HEK293 (cell line): ENCODE results near the gene CDKAL1.

Source experiments
- CTCF ChIA-PET: fragments of 350-600 bp; formaldehyde crosslinking; extraction: SDS; loops from one replicate; lab custom pipeline; 2021; ENCODE audit warnings: antibody characterized with exemption; lab: Yijun Ruan, JAX
- POLR2A ChIA-PET: fragments of 300-600 bp; formaldehyde crosslinking; extraction: SDS; loops from one replicate; lab custom pipeline; 2020; ENCODE audit warnings: antibody characterized with exemption, inconsistent platforms; lab: Yijun Ruan, JAX
- H3K27ac ChIP-seq: fragments of 200-500 bp; sonication (Bioruptor generic); 2 replicates; pipeline ENCODE4 v1.5.1; 2014; ENCODE audit warnings: low read depth, low read length, control low read depth, inconsistent platforms; ENCODE audit errors: extremely low read depth
- H3K36me3 ChIP-seq, 2 experiments: fragments of 200-500 bp in 1 of 2; sonication (Bioruptor generic) in 1 of 2; 1 replicate in 1 of 2; 2 replicates in 1 of 2; pipeline ENCODE4 v1.5.1; 2014 to 2017; ENCODE audit warnings: inconsistent platforms in 2 of 2, low read length in 2 of 2; ENCODE audit not compliant: control insufficient read depth in 2 of 2, insufficient read depth in 1 of 2
- H3K4me1 ChIP-seq: fragments of 200-500 bp; sonication (Bioruptor generic); 2 replicates; pipeline ENCODE4 v1.5.1; 2014; ENCODE audit warnings: mild to moderate bottlenecking, low read length, inconsistent platforms; ENCODE audit not compliant: control insufficient read depth, insufficient read depth
- H3K4me3 ChIP-seq: 2 replicates; pipeline ENCODE4 v1.5.1; 2011; ENCODE audit warnings: low read depth, mild to moderate bottlenecking, control low read depth, low read length, moderate library complexity
- H3K9me3 ChIP-seq: fragments of 200-500 bp; sonication (Bioruptor generic); 2 replicates; pipeline ENCODE4 v1.5.1; 2014; ENCODE audit warnings: low read depth, low read length, inconsistent platforms; ENCODE audit not compliant: control insufficient read depth, insufficient read depth
- HOXA7 ChIP-seq: sonication (generic); formaldehyde crosslinking; IDR thresholded peaks from 2 replicates; pipeline ENCODE4 v1.8.1; 2022; ENCODE audit warnings: missing genetic modification reagents, borderline replicate concordance
- IKZF3 ChIP-seq: fragments of 450-650 bp; IDR thresholded peaks from 2 replicates; pipeline ENCODE4 v1.5.0; 2018; ENCODE audit warnings: missing biosample characterization, mild to moderate bottlenecking, missing genetic modification characterization, moderate library complexity
- WT1 ChIP-seq: fragments of 450-650 bp; formaldehyde crosslinking; IDR thresholded peaks from 2 replicates; pipeline ENCODE4 v1.5.1; 2016; ENCODE audit warnings: missing biosample characterization, missing genetic modification characterization
- YY1 ChIP-seq: fragments of 450-650 bp; formaldehyde crosslinking; IDR thresholded peaks from 2 replicates; pipeline ENCODE4 v1.5.1; 2018; ENCODE audit warnings: missing biosample characterization, missing genetic modification characterization
- ZBTB17 ChIP-seq: fragments of 450-650 bp; formaldehyde crosslinking; IDR thresholded peaks from 2 replicates; pipeline ENCODE4 v1.5.1; 2016; ENCODE audit warnings: missing biosample characterization, missing genetic modification characterization
- ZBTB48 ChIP-seq: fragments of 450-650 bp; formaldehyde crosslinking; IDR thresholded peaks from 2 replicates; pipeline ENCODE4 v1.5.1; 2016; ENCODE audit warnings: missing biosample characterization, missing genetic modification characterization
- ZNF175 ChIP-seq: fragments of 450-650 bp; formaldehyde crosslinking; IDR thresholded peaks from 2 replicates; pipeline ENCODE4 v1.5.1; 2016; ENCODE audit warnings: missing biosample characterization, missing genetic modification characterization
- ZNF221 ChIP-seq: fragments of 450-650 bp; formaldehyde crosslinking; IDR thresholded peaks from 2 replicates; pipeline ENCODE4 v1.5.1; 2017; ENCODE audit warnings: missing biosample characterization, missing genetic modification characterization, borderline replicate concordance
- ZNF350 ChIP-seq: fragments of 450-650 bp; formaldehyde crosslinking; IDR thresholded peaks from 2 replicates; pipeline ENCODE4 v1.5.0; 2017; ENCODE audit warnings: missing biosample characterization, mild to moderate bottlenecking, missing genetic modification characterization
- ZNF366 ChIP-seq: fragments of 450-650 bp; formaldehyde crosslinking; conservative IDR thresholded peaks from 2 replicates; pipeline ENCODE4 v1.5.1; 2016; ENCODE audit warnings: missing biosample characterization, missing genetic modification characterization
- ZNF391 ChIP-seq: fragments of 450-650 bp; formaldehyde crosslinking; IDR thresholded peaks from 2 replicates; pipeline ENCODE4 v1.5.1; 2016; ENCODE audit warnings: low read depth, missing biosample characterization, missing genetic modification characterization, borderline replicate concordance
- ZNF558 ChIP-seq: fragments of 450-650 bp; formaldehyde crosslinking; IDR thresholded peaks from 2 replicates; pipeline ENCODE4 v1.5.1; 2016; ENCODE audit warnings: missing biosample characterization, missing genetic modification characterization
- ZNF610 ChIP-seq: fragments of 450-650 bp; formaldehyde crosslinking; IDR thresholded peaks from 2 replicates; pipeline ENCODE4 v1.5.1; 2016; ENCODE audit warnings: missing biosample characterization, missing genetic modification characterization, borderline replicate concordance
- ZNF621 ChIP-seq: fragments of 450-650 bp; formaldehyde crosslinking; IDR thresholded peaks from 2 replicates; pipeline ENCODE4 v1.5.1; 2017; ENCODE audit warnings: missing biosample characterization, missing genetic modification characterization
- ZNF768 ChIP-seq: fragments of 450-650 bp; formaldehyde crosslinking; IDR thresholded peaks from 2 replicates; pipeline ENCODE4 v1.5.1; 2018; ENCODE audit warnings: missing biosample characterization, mild to moderate bottlenecking, missing genetic modification characterization
- ZSCAN4 ChIP-seq: fragments of 450-650 bp; formaldehyde crosslinking; IDR thresholded peaks from 2 replicates; pipeline ENCODE4 v1.5.1; 2017; ENCODE audit warnings: missing biosample characterization, missing genetic modification characterization
- TF ChIP-seq, protein P1 (sequence below): fragments of 450-650 bp; formaldehyde crosslinking; IDR thresholded peaks from 2 replicates; pipeline ENCODE4 v1.5.1; 2017; ENCODE audit warnings: missing biosample characterization, missing genetic modification characterization
- TF ChIP-seq, protein P2 (sequence below): fragments of 450-650 bp; formaldehyde crosslinking; IDR thresholded peaks from 2 replicates; pipeline ENCODE4 v1.5.1; 2016; ENCODE audit warnings: missing biosample characterization, missing genetic modification characterization
- TF ChIP-seq, protein P3 (sequence below): fragments of 450-650 bp; formaldehyde crosslinking; IDR thresholded peaks from 2 replicates; pipeline ENCODE4 v1.5.1; 2016; ENCODE audit warnings: missing biosample characterization, missing genetic modification characterization
- TF ChIP-seq, protein P4 (sequence below): fragments of 450-650 bp; formaldehyde crosslinking; IDR thresholded peaks from 2 replicates; pipeline ENCODE4 v1.5.1; 2016; ENCODE audit warnings: missing biosample characterization, missing genetic modification characterization

The CDKAL1 gene

DNA sequence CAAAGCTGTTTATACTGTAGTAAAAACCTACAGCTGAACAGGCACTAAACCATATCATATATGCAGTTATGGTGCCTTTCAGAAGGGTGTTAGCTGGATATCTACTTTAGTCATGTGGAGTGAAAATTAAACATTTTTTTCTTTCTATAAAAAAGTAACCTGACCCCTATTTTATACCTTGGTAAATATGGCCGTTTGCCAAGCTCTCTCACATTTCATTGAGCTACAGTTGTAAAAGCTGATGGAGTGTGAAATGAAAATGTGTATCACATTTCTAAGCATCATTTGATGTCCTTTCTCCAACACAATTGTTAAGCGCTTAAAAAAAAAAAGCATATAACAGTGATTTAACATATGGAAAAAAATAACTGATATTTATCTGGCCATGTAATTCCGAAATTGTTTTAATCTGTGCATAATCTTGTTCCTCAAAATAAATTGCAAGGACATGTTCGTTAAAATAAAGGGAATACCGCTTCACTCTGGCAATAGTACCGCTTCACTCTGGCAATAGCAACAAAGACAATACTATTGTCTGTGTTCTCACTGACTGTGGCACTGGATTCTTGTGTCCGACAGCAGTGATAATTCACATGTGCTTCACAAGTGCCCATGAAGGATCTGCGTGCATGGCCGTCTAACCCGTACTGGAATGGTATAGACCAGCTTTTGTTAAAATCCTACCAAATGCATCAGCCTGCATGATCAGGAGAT is 667.5 kb downstream of the CDKAL1 start (continued):
- TF ChIP-seq, protein P1, sequence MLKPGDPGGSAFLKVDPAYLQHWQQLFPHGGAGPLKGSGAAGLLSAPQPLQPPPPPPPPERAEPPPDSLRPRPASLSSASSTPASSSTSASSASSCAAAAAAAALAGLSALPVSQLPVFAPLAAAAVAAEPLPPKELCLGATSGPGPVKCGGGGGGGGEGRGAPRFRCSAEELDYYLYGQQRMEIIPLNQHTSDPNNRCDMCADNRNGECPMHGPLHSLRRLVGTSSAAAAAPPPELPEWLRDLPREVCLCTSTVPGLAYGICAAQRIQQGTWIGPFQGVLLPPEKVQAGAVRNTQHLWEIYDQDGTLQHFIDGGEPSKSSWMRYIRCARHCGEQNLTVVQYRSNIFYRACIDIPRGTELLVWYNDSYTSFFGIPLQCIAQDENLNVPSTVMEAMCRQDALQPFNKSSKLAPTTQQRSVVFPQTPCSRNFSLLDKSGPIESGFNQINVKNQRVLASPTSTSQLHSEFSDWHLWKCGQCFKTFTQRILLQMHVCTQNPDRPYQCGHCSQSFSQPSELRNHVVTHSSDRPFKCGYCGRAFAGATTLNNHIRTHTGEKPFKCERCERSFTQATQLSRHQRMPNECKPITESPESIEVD (tag by site-specific recombination) = peak; percentile 99
- TF ChIP-seq IKZF3 = peak; percentile 75
- TF ChIP-seq ZNF350 = no peak
- no peak for TF ChIP-seq ZNF558
- no peak for TF ChIP-seq ZBTB48 (tag by site-specific recombination)
- TF ChIP-seq, protein P2, sequence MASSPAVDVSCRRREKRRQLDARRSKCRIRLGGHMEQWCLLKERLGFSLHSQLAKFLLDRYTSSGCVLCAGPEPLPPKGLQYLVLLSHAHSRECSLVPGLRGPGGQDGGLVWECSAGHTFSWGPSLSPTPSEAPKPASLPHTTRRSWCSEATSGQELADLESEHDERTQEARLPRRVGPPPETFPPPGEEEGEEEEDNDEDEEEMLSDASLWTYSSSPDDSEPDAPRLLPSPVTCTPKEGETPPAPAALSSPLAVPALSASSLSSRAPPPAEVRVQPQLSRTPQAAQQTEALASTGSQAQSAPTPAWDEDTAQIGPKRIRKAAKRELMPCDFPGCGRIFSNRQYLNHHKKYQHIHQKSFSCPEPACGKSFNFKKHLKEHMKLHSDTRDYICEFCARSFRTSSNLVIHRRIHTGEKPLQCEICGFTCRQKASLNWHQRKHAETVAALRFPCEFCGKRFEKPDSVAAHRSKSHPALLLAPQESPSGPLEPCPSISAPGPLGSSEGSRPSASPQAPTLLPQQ (tag by site-specific recombination) = 0 out of 2 replicates have a peak, but pooled peaks have one; percentile 25
- peak; percentile 19; the same call in 1 of the 2 replicates for TF ChIP-seq ZNF391
- peak; percentile 87 for TF ChIP-seq WT1
- no peak for TF ChIP-seq ZNF768 (tag by site-specific recombination)
- TF ChIP-seq ZNF610 = peak; percentile 70; the same call in 1 of the 2 replicates
- TF ChIP-seq ZBTB17 (tag by site-specific recombination) = peak; percentile 47
- TF ChIP-seq, protein P3, sequence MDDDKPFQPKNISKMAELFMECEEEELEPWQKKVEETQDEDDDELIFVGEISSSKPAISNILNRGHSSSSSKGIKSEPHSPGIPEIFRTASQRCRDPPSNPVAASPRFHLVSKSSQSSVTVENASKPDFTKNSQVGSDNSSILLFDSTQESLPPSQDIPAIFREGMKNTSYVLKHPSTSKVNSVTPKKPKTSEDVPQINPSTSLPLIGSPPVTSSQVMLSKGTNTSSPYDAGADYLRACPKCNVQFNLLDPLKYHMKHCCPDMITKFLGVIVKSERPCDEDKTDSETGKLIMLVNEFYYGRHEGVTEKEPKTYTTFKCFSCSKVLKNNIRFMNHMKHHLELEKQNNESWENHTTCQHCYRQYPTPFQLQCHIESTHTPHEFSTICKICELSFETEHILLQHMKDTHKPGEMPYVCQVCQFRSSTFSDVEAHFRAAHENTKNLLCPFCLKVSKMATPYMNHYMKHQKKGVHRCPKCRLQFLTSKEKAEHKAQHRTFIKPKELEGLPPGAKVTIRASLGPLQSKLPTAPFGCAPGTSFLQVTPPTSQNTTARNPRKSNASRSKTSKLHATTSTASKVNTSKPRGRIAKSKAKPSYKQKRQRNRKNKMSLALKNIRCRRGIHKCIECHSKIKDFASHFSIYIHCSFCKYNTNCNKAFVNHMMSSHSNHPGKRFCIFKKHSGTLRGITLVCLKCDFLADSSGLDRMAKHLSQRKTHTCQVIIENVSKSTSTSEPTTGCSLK (tag by site-specific recombination) = no peak
- peak; percentile 51; the same call in 1 of the 2 replicates for TF ChIP-seq ZNF366

GRCh38 chr6:21202521-21202920 is 668.3 kb downstream of the CDKAL1 start:
- Histone ChIP-seq H3K36me3 (no peaks in the 10 kb centered on the region), H3K4me3 (no peak overlapping the region), H3K27ac (peak overlapping the region; percentile 82; the same call in 1 of the 2 replicates), H3K9me3 (no peaks in the 10 kb centered on the region), H3K4me1 (peaks cover 37% of the 10 kb centered on the region)
- CTCF ChIA-PET = interaction anchor here (0.7 kb wide), 2 partner anchors 352 to 385 kb away, joined by 3 to 4 read pairs; no protein-coding TSS in a partner anchor
- TF ChIP-seq ZSCAN4 (tag by site-specific recombination) (no peak), WT1 (peak; percentile 79), ZNF621 (tag by site-specific recombination) (no peak), ZNF221 (tag by site-specific recombination) (no peak), HOXA7 (CRISPR knock-in tag) (no peak), YY1 (no peak), ZNF175 (tag by site-specific recombination) (no peak)
- TF ChIP-seq, protein P4, sequence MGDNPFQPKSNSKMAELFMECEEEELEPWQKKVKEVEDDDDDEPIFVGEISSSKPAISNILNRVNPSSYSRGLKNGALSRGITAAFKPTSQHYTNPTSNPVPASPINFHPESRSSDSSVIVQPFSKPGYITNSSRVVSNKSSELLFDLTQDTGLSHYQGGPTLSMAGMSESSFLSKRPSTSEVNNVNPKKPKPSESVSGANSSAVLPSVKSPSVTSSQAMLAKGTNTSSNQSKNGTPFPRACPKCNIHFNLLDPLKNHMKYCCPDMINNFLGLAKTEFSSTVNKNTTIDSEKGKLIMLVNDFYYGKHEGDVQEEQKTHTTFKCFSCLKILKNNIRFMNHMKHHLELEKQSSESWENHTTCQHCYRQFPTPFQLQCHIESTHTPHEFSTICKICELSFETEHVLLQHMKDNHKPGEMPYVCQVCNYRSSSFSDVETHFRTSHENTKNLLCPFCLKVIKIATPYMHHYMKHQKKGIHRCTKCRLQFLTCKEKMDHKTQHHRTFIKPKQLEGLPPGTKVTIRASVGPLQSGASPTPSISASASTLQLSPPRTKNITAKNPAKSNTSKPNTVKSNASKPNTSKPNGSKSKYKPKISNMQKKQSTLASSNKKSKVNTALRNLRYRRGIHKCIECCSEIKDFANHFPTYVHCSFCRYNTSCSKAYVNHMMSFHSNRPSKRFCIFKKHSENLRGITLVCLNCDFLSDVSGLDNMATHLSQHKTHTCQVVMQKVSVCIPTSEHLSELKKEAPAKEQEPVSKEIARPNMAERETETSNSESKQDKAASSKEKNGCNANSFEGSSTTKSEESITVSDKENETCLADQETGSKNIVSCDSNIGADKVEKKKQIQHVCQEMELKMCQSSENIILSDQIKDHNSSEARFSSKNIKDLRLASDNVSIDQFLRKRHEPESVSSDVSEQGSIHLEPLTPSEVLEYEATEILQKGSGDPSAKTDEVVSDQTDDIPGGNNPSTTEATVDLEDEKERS (tag by site-specific recombination) = no peak
- POLR2A ChIA-PET = interaction anchor here (1.5 to 1.7 kb wide), 2 partner anchors 386 to 391 kb away, joined by 4 to 12 read pairs; partner anchors contain the start of gene SOX4
